NCI-H510A (cell line): ENCODE measurements around the gene ZDHHC14.
"Not testable (repeated sequence)": the region's sequence is repeated elsewhere in the genome, so short reads cannot be mapped to it uniquely, and the experiment has no call there.

Source experiments
- DNase-seq: peaks from one replicate; lab custom pipeline; 2025; lab: John Stamatoyannopoulos, UW

The ZDHHC14 gene

DNA sequence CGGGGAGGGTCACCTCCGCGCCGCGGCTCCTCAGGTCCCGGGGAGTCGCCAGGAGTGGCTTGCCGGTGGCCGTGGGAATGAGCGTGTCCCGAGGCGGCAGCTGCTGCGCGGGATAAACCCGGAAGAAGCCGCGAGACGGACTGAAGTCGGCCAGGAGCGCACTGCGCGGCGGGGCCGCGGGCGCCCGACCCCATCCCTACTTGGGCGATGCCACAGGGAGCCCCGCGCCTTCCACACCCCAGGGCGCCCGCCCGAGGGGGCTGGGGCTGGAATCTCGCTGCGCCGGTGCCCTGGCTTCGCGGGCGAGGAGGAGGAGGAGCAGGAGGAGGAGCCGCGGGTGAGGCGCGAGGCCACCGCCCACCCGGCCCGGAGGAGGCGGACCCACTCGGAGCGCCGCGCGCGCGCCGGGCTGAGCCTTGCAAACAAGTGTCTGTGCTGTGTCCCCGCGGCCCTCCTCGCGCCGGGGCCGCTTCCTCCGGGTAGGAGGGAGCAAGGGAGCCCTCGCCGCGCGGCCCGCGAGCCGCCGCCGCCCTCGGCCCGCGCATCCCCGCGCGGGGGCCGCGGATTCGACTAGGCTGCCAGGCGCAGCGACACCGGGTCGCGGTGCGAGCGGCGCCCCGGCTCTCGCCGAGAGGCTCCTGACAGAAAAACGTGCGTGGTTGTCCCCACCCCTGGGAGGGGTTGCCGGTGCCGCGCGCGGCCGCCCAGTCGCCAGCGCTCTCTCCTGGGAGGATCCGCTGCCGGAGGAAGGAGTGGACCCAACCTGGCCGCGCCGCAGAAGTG is at the start of gene ZDHHC14:
ZDHHC14 (plus strand) TSS at position 412 of the 783 bp plus-strand sequence.
- DNase-seq, result peak; percentile 65

DNA sequence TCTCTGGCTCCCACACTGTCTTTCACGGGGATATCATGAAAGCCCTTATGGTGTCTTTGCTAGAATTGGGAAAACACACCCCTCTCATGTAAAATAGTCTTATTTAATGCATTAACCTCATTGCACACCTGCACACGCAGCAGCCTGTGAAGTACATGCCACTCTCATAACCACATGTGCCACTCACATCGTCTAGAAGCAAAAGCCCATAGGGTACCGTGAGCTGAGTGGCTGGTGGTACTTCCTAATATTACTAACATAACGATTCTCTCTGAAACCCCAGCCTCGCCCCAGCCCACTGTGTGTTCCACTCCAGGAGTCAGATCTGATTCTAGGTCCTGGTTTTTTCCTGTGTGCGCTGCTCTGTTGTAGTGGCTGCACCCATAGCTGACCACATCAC is 48.2 kb upstream of the ZDHHC14 start:
- DNase-seq, result no peak

DNA sequence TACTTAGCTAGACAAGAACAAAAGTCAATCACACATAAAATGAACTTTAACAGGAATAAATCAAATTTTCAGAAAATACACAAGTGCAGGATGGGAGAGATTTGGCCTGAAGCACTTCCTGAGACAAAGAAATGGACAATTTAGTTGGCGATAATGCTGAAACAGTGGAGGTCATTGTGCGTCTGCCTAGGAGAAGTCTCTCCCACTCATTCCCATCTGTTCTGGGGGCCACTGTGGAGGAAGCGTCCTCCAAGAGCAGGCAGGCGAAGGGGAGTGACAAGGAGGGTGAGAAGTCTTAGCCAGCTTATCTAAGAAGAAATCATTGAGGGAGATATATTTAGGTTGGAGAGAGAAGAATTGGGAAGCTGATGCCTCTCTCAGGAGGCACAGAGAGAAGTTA is 47.5 kb upstream of the ZDHHC14 start:
- DNase-seq, result no peak

DNA sequence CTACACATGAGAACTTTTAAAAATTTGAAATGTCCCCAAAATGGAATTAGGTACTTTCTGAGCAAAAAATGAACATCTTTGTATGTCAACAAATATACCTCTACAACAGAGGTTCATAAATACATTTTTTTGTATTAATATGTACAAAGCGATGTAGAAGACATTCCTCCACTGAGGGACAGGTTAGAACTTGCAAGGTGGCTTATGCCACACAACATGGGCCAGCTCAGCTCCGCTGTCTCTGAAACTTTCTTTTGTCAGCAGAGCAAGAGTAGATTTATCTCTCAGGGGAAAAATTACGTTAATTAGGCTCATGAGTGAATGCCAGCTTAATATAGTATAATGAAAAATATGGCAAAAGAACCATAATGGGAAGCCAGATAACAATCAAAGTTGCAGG is 47.0 kb upstream of the ZDHHC14 start:
- DNase-seq, result no peak

DNA sequence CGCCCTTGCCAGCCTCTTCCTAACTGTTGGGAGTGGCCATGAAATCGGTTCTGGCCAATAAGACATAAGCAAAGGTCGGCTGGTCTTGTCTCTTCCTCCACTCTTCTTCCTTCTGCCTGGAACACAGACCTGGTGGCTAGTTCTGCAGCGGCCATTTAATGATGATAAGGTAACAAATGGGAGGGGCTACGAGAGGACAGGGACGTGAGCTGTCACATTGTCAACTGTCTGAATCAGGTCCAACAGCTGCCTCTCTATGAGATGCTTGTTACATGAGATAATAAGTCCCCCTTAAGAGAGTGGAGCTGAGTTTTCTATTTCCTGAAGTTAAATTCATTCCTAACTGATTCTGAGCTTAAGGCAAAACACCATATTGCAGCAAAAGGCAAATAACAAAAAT is 45.2 kb upstream of the ZDHHC14 start:
- DNase-seq, result no peak

DNA sequence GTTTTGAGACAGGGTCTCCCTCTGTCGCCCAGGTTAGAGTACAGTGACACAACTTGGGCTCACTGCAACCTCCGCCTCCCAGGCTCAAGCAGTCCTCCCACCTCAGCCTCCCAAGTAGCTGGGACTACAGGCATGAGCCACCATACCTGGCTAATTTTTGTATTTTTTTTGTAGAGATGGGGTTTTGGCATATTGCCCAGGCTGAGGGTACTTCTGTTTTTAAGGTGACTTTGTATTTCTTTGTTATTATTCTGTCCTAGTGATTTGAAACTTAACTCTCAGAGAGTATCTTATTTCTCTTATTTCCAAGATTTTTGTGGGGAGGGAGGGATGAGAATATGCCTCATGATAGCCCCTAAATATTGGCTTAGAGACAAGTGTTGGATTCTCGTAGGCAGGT is 43.7 kb upstream of the ZDHHC14 start:
- DNase-seq, result not testable (repeated sequence)

DNA sequence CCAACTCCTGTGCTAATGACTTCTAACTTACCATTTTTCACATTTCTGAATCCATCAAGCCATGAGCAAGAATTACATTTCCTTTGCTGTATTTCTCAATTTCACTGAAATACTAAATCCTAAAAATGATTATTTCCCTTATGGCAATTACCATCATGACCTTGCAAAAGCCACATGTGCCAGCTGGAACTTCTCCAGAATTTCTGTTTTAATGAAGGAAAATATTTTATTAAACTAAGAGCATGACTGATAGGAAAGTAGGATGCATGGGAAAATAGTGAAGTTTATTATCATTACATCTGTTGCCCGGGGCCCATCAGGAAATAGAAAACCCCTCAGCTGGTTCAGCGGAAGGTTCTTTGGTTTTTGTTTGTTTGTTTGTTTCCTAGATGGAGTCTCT is 43.2 kb upstream of the ZDHHC14 start:
- DNase-seq, result no peak

DNA sequence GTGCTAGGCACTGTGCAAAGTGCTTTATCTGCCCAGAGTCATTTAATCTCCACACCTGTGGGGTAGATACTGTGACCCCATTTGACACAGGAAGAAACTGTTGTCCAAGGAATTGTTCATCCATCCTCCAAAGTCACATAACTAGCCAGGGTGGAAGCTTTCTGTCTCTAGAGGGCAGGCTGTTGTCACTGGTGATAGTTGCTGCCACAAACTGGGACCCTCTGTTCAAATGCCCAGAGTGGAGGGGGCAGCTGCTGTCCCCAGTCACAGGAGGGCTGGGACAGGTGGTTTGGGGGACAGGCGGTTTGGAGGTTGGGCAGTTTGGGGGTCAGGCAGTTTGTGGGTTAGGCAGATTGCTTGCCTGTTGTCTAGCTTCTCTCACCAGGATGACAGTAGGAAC is 41.6 kb upstream of the ZDHHC14 start:
- no peak for DNase-seq

DNA sequence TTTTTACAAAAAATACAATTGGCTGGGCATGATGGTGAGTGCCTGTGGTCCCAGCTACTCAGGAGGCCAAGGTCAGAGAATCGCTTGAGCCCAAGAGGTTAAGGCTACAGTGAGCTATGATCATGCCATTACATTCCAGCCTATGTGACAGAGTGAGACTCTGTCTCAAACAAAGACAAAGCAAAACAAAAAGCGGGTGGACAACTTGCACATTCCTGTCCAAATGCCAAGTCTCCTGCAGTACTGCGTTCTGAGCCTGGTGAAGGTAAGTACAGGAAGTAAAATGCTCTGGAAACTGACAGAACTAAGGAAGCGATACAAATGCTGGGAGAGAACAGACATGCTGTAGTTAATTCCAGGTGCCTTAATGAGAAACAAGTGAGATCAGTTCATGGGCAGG is 37.3 kb upstream of the ZDHHC14 start:
- DNase-seq, result no peak

DNA sequence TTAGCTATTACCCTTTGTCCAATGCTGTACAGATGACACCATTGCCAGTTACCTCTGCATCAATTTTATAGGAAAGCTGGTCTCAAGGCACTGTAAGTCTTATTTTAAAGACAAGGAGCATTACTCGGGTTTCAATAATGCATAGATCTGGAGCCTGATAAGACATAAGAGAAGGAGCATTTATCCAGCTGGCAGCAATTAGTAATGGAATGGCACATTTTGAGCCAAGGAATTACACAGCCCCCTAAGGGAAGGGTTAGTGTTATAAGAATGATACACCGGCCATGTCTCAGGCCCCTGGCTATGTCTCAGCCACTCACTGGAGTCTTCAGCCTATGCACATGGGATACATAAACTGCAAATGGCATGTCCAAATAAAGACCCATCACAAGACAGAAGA is 34.6 kb upstream of the ZDHHC14 start:
- DNase-seq, result no peak

DNA sequence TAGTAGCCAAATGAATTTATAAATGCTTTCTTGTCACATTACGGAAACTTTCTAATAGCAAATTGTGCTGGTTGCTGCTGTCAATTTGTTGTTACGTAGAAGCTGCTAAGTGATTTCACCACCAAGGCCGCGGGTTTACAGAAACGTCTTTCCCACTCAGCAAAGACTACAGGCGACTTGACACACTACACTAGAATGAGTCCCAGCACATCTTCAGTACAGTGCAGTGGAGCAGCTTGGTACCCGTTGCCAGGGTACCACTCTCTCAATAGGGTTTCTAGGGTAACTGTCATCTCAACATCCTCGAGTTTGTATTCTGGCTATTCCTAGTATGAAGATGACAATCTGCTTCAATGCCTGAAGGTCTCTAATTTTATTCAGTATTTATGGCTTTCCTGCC is 22.7 kb upstream of the ZDHHC14 start:
- no peak for DNase-seq

DNA sequence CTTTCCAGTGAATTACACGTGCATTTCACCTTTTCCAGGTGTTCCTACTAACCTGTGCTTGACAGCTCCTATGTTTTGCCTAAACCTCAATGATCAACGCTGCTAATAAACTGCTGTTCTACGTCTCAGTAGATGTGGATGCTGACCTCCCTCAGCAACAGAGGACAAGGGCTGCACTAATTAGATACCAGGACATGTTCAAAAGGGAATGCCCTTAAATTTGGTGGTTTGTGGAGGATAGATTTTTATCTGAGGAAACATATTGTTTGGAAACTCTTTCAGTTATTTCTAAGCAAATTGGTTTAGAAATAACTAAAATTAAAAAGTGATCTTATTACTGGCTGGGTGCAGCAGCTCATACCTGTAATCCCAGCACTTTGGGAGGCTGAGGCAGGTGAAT is 19.1 kb upstream of the ZDHHC14 start:
- DNase-seq, result no peak

DNA sequence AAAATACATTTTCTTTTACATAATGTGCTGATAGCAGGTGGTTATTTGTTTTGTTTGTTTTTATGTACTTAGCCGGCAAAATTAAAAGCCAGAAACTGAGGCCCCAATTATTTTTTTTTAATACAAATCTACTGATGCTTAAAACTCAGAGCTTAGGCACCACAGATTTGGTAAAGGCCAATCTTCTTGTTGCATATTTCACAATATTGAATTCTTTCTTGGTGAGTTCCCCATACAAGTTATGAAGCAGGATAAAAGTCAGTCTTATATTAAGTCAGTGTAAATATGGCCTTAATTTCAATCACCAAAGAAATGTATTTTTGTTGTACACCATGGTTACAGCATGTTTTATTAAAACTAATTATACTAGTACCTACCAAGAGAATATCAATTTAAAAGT is 16.3 kb upstream of the ZDHHC14 start:
- DNase-seq, result no peak

DNA sequence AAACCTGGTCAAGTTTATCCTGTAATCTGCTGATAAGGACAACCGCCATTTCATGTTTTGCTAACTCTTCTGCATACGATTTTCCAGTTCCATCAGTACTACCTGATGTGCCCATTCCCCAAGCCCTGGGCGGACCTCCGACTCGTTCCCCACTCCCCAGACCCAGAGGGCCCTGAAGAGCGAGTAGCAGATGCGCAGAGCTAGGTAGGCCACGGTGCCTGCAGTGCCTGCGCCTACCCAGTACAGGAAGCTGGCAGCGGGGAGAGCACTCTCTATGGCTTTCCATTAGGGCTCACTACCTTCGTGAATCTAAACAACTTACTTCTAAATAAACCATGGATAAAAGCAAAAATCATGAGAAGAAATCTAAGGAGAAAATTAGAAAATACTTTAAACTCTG is 14.3 kb upstream of the ZDHHC14 start:
- no peak for DNase-seq

DNA sequence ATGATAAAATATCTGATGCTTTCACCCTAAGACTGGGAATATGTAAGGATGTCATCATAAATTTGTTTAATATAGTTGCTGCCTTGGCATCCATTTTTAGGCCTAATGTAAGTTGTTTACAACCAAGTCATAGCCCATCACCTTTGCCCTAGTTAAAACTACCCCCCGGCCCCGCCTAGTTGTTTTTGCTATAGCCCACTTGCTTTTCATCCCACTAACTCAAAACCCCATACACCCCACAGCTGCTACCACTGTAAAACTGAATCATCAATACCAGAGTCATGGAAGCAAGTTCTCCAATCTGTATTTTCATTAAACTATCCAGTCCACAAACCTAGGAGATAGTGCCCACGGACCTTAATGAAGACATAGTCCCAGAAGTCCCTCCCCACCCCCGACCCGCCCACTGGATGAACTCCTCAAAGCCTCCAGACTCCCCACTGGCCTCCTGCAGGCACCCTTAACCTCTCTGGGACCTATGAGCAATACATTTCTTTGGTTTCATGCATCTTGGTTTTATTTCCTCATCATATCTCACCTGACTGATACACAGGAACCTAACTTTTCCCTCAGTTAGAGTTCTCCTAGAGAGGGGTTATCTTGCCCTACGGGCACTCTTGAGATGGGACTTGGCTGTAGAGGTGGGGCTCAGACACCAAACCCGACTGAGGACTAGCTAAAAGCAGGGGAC is 12.5 kb upstream of the ZDHHC14 start:
- no peak for DNase-seq

DNA sequence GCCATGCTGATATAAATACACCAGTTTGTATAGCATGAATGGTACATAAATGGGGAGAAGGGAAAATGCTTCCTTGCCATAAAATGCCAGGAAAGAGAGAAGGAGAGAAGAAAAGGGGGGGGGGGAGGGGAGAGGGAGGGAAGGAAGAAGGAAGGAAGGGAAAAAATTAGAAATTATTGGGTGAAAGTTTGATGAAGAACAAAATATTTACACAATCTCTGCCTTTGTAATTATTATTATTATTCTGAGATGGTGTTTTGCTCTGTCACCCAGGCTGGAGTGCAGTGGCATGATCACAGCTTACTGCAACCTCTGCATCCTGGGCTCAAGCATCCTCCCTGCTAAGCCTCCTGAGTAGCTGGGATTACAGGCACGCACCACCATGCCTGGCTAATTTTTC is 10.2 kb upstream of the ZDHHC14 start:
- no peak for DNase-seq

DNA sequence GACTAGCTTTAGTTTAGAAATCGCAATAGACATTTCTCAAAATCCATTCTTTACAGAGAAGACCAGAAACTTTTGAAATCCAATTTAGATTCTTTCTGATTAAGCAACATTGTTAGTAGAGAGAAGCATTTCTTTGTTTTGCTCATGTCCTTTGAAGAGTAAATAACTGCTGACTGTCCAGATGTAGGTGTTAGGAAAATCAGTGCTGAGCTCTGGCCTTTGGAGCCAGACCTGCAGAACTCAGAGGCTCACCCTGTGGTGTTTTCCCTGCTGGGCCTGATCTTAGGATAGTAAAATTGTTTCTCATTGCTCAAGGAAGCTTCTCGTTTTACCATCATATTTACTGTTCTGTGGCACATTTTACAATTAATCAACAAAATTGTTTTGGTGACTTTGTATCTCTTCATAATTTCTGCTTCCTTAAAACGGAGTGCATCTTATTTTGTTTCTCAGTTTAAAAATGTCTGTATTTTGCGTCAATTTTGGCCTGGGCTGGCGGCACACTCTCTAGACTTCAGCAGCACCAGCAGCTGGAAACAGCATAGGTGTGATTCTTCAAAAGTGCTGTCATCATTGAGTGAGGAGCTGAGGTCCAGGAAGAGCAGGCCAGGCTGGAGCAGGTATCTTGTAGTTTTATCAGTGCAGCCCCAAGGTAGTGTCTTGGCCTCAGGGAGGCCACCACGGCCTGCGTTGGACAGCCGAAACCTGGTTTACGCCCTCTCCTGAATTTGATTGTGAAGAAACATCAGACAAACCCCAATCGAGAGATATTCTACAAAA is 8.3 kb upstream of the ZDHHC14 start:
- no peak for DNase-seq

DNA sequence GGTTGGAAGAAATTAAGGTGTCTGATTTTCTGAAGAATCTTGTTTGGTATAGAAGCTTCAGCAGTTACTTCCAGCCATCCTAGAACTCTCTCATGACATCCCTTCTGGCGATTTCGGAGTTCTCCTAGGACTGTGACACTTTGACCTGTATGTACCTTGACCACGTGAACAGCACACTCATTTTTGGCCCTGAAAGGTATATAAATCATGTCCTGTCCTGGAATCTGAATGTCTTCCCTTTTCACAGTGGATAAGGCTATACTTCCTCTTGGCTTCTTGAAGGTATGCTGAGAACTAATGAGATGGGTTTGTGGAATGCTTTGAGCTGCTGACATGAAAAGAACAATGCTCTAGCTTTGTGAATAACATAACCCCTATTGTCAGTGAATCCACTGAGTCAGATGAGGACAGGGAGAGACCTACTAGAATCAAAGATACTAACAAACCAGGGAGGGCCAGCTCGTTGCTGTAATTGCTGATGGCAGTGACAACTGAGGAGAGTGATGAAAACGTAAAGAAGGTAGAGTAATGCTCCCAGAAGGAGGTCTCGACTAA is 6.0 kb upstream of the ZDHHC14 start:
- no peak for DNase-seq

DNA sequence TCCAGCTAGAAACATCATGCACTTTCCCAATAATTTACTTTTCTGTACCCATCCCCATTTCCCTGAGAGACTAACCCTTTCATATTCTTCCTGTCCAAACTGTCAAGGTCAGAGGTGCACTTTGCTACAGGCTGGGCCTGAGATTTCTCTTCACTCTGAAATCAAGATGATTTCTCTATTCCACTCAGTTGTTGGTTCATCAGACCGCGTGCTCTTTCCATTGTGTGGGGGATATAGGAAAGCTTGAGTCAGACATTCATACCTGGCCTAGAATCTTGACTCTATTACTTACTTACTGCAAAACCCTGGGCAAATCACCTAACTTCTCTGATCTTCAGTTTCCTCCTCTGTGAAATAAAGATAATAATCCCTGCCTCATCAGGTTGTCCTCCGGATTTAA is 4.7 kb upstream of the ZDHHC14 start:
- DNase-seq, result no peak

DNA sequence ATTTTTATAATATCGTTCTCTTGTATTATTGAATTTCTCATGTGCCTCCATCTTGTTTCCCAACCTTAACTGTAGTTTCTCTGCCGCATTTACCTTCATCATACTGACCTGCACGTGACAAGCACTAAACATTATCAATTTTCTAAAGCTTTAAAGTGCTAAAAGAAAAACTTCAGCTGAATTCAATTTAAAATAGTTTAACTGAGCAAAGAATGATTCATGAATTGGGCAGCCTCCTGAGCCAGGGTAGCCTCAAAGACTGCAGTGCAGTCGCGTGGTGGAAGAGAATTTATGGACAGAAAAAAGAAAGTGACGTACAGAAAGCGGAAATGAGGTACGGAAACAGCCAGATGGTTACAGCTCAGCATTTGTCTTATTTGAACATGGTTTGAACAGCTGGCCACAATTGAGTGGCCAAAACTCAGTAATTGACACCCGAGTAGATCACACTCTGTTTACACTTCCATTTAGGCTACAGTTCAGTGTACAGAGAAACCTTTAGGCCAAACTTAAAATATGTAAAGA is 4.2 kb upstream of the ZDHHC14 start:
- DNase-seq, result peak; percentile 31

DNA sequence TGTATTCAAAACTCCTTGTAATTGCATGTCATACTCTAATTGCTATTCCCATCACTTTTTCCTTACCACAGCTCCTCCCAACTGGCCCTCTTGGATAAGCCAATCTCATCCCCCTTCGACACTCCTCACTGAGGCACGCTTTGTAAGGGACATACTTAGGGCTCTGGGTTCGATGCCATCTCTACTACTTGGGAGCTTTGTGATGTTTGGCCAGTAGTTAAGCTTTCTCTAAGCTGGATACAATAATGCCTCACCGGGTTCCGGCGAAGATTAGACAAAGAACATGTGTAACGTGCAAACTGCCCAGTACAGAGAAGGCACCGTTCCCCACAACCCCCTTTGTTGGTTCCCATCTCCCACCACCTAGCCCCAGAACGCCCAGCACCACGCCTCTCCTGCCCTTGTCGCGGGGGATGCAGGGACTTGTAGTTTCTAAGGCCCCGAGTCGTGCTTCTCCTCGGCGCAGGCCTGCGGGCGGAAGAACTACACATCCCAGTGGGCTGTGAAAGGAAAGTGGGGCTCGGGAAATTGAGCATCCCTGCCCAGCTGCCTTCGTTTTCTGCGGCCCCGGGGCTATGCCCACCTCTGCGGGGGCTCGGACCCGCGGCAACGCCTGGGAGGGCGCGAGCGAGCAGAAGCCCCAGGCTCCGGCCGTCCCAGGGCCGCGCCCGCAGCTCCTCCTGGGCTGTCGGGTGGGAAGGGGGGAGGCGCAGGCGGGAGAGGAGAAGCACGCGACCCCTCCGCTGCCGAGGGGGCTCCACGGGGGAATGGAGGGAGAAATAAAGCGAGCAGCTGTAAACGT is 1.1 kb upstream of the ZDHHC14 start:
- DNase-seq, result peak; percentile 92

DNA sequence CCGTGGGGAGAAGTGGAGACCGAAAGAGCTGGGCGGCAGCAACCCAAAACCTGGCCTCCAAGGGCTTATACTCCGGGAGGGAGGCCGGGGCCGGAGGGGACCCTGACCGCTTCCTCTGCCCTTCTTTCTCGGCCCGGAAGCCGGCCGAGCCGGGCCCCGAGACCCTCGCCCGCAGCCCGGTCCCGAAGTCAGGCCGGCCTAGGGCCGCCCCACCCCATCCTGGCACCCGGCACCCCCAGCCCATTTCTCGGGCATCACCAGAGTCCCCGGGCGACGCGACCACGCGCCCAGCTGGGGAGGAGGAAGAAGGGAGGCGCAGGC is 572 bp upstream of the ZDHHC14 start:
- no peak for DNase-seq
